ENCODE data around the gene ITGB5. TPM values are rescaled to one million over a fixed set of nuclear protein-coding genes. Genes with fewer than 3 reads are reported as not detected.
A peak's percentile ranks its signal among the peaks of the same experiment; 100 is the strongest.

The ITGB5 gene
- total RNA-seq, result 138 TPM

DNA sequence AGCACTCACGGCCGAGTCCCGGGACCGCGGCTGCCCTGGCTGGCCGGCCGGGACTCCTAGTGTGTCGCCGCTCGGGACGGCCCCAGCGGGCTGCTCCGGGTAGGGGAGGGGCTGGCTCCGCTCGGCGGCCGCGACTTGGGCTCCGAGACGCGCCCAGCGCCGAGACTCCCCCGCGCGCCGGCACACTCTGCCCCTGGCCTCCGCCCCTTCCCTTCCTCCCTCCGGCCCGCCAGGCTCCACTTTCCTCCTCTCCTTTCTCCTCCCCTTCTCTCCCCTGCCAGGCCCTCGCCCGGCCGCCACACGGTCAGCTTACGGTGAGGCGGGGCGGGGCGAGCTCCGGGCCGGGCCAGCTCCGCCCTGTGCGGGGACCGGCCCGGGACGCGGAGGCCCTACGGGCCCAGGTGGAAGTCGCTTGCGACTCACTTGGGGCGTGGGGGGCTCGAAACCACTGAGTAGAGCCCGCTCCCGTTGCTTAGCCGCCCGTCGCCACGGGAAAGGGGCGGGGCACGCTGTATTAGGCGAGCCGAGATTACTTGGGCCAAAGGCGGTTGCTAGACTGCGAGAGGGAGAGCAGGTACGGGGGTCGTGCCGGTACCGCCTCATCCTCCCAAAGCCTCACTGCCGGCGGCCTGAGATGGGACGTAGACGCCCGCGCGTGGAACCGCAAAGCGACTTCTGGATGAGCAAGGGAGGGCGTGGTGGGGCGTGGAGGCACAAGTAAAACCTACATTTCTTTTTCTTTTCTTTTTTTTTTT, at the start of gene ITGB5:
Gene ITGB5, minus strand, starts transcription at position 189 of the 755 bp plus-strand sequence. CDS start 365 bp downstream, outside the sequence.
- ATAC-seq, result peak; percentile 91
- peak; percentile 86 for DNase-seq (ENCODE audit: low spot score)
- intact Hi-C loops (cut with DNase I), result no loop called here

GRCh38 chr3:124935794-124936542, 48.8 kb upstream of the ITGB5 start:
- ATAC-seq, result no peak
- intact Hi-C loops (cut with DNase I), result no loop called here

GRCh38 chr3:124935264-124935663, 48.1 kb upstream of the ITGB5 start:
- DNase-seq (ENCODE audit: low spot score) (no peak), ATAC-seq (no peak)
- intact Hi-C loops (cut with DNase I), result no loop called here

More at GRCh38 chr3:124935794-124936542, 48.8 kb upstream of the ITGB5 start:
- no peak for DNase-seq (ENCODE audit: low spot score)

GRCh38 chr3:124934577-124934976, 47.4 kb upstream of the ITGB5 start, which contains the start of gene MUC13:
MUC13 (minus strand) TSS chr3:124934751; CDS start chr3:124934712, 39 bp downstream.
- intact Hi-C loops (cut with DNase I), result no loop called here
- ATAC-seq (no peak), DNase-seq (ENCODE audit: low spot score) (no peak)

GRCh38 chr3:124928333-124929202, 41.4 kb upstream of the ITGB5 start:
- ATAC-seq (peak; percentile 56), DNase-seq (ENCODE audit: low spot score) (peak; percentile 80)
- intact Hi-C loops (cut with DNase I), result no loop called here

DNA sequence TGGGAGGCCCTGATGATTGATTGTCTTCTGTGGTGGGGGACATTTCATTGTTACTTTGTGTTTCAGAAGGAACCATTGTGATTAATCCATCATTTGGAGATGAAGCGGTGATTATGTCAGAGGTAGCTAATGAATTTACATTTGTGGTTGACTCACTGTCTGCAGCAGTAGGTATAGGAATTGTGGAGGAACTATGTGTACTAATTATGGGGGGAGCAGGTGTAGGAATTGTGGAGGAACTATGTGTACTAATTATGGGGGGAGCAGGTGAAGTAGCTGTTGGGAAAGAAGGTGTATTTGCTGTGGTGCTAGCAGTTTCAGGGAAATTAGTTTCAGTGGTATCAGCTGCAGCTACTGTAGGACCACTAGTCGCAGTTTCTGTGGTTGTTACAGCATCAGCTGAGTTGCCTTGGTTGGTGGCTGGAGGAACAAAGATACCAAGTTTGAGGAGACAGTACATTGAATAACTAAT, 40.4 kb upstream of the ITGB5 start:
- DNase-seq (ENCODE audit: low spot score), result no peak
- intact Hi-C loops (cut with DNase I), result no loop called here
- no peak for ATAC-seq

DNA sequence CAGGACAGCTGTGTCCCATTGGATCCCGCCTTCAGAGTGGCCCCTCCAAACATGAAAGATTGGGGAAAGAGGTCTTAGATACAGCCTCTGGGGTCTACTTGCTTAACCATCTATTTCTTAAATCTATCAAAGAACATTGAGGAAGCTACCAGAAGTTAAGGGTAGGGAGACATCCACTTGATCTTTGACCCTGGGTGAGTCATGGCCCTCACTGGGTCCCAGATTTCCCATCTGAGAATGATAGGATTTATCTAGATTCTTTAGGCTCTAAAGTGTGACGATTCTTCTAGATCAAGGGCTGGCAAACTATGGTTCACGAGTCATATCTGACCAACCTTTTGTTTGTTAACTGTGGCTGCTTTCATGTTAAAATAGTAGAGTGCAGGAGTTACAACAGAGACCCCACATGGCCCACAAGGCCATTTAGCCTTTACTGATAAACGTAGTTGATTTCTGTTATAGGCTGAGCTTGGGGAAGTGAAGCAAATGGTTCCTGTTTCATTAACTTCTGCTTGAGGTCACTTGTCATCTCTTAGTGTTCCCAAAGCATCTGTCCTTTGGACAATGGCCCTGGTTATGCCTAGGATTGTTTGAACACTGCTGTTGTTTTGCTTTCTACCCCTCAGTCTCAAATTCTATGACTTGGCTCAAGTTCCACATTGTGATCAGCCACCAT, 39.4 kb upstream of the ITGB5 start:
- intact Hi-C loops (cut with DNase I), result no loop called here
- ATAC-seq (no peak), DNase-seq (ENCODE audit: low spot score) (no peak)

DNA sequence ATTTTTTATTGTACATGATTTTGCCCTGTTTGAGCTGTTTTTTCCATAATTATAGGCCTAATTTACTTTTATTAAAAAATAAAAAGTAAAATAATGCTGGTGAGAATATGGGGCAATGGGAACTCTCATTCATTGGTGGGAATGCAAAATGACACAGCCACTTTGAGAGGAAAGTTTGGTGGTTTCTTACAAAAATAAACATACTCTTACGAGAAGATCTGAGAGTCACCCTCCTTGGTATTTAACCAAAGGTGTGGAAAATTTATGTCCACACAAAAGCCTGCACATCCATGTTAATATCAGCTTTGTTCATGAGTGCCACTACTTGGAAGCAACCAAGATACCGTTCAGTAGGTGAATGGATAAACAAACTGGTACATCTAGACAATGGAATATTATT, 37.6 kb upstream of the ITGB5 start:
- intact Hi-C loops (cut with DNase I), result no loop called here
- ATAC-seq (no peak), DNase-seq (ENCODE audit: low spot score) (no peak)

DNA sequence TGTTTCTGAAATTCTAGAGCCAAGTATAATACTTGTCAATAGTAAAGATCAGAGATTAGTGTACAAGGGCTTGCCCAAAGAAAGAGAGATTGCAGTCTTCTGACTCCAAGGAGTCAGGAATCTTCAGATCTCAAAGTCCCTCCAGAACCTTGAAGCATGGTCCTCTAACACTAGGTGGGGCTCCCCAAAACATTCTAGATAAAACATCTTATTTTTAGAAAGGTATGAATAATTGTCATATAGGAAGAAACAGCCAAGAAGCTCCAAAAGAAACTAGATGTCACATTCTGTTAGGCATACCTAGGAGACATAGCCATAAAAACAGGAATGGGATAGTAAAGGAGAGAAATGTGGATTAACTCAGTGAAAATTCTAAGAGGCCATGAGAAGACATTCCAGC, 36.7 kb upstream of the ITGB5 start:
- no peak for DNase-seq (ENCODE audit: low spot score)
- no peak for ATAC-seq
- intact Hi-C loops (cut with DNase I), result no loop called here

DNA sequence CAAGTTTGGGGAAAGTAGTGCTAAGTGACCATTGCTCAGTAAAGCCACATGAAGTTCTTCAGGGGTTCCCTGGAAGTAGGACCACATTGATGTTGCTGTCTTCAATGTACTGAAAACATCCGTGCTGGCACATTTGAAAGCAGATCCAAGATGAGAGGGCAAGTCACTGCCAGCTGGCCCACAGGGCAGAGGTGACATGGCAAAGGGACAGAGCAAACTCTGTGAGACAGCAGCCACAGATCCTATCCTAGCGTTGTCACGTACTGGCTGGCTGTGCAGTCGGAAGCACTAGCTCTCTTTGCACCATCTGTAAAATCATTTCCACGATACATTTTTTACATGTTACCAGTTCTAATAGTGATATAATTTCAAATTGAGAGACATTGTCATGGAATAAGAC, 33.6 kb upstream of the ITGB5 start:
- ATAC-seq (no peak), DNase-seq (ENCODE audit: low spot score) (no peak)
- intact Hi-C loops (cut with DNase I), result no loop called here

DNA sequence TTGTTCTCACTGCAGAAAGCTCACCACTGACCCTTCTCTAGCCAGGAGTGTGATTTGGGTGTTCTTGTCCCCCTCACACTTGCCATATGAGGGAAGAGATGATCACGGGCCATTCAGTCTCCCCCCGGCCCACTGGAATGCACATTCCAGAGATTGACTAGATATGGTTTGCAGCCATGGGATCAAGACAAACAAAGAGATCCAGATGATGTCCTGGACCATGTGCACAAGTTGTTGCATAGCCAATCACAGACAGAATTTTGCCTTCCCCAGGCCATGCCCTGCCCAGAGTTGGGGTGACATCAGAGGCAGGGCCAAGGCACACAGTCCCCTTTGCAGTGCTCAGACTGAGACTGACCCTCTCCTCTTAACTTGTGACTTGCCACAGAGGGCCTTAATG, 32.6 kb upstream of the ITGB5 start:
- DNase-seq (ENCODE audit: low spot score), result no peak
- no peak for ATAC-seq
- intact Hi-C loops (cut with DNase I), result no loop called here

GRCh38 chr3:124918524-124918923, 31.4 kb upstream of the ITGB5 start:
- intact Hi-C loops (cut with DNase I), result no loop called here
- DNase-seq (ENCODE audit: low spot score), result no peak
- ATAC-seq, result no peak

DNA sequence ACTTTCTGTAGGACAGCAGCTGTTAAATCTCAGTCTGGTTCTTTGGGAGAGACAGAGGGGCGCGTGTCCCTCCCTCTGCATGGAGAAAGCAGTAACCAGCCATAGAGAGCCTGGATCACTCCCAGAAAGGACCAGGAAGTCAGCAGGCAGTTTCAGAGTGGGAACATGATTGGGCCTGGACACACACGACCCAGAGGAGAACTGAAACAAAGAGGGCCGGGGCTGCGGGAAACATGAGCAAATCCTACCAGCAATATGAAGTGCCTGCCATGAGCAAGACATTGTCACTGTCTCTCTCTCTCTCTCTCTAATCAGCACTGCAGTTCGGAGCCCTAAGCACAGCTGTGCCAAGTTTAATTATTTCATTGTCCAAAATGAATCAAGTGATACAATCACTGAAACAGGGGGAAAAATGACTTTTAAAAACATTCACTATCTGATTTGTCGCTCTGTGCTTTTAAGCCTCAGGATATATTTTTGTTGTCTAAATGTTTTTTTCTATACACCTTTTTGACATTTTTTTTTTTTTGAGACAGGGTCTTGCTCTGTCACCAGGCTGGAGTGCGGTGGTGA, 29.8 kb upstream of the ITGB5 start:
- peak; percentile 42 for ATAC-seq
- intact Hi-C loops (cut with DNase I), result no loop called here
- no peak for DNase-seq (ENCODE audit: low spot score)

GRCh38 chr3:124915254-124915653, 28.1 kb upstream of the ITGB5 start:
- intact Hi-C loops (cut with DNase I), result no loop called here
- no peak for DNase-seq (ENCODE audit: low spot score)
- no peak for ATAC-seq

GRCh38 chr3:124907957-124908356, 20.8 kb upstream of the ITGB5 start:
- intact Hi-C loops (cut with DNase I), result no loop called here
- no peak for DNase-seq (ENCODE audit: low spot score)
- ATAC-seq, result no peak

DNA sequence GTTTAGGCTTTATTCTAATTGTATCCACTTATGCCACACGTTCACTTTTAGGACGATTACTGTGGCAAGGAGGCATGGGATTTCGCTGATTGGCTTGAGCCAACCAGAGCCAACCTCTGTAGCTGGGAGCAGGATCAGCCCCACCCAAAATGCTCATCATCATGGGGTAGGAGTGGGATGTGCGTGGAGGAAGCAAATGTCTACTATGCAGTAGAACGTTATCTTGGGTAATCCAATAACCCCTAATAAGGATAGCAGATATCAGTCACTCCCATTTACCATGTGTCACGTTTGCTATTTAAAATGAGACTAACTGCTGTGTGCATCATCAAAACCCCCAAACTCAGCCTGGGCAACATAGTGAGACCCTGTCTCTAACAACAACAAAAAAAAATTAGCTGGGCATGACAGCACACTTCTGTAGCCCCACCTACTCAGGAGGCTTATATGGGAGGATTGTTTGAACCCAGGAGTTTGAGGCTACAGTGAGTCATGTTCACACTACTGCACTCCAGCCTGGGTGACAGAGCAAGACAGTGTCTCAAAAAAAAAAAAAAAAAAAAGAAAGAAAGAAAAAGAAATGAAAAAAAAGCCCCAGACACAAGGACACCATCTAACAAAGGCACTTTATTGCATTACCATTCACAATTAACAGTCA, 17.8 kb upstream of the ITGB5 start:
- no peak for ATAC-seq
- intact Hi-C loops (cut with DNase I), result no loop called here

DNA sequence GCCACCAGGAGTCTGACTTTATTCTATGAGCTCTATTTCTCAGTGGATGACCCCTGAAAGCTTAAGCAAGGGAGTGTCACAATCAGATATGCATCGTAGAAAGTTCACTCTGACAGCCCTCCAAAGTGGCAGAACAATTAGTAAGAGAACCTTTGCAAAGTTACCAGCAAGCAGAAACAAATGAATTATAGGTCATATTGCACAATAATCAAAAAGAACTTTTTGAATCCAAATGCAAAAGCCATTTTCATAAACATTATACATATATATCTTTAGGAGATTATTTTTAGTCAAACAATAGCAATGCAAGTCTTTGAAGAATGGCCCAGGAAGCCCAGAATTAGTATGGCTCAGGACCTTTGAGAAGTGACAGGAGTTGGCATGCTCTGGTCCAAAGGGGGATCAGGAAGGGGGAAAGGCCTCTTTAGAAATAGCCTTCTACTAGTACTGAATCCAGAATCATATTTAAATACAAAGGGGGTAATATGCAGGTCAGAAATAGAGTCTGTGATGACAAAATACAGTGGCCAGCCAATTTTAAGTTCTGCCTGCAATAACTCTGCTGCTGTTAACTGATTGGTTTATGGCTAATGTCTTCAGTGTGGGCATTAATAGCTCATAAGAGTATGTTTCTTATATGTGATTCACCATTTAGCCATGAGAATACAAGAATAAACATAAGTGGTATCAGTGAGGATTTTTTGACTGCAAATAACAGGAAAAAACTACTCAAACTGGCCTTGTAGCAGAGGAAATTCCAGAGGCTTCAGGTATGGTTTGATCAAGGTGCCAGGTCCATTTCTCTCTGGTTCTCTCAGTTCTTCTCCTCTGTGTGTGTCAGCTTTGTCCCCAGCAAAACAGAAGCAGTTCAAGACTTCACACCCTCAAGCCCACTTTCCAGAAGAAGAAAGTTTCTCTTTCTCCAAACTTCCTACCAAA, 17.0 kb upstream of the ITGB5 start:
- DNase-seq (ENCODE audit: low spot score) (no peak), ATAC-seq (no peak)
- intact Hi-C loops (cut with DNase I), result no loop called here

More for the DNA sequence above, 17.8 kb upstream of the ITGB5 start:
- DNase-seq (ENCODE audit: low spot score), result no peak

Data from sciatic nerve (tissue), 2 donors.